ENCODE results near the gene MRPL55. TPM values are rescaled to one million over a fixed set of nuclear protein-coding genes. Genes with fewer than 3 reads are reported as not detected.

The MRPL55 gene
- total RNA-seq, 2 experiments from 2014 or later = 67.8 to 68.3 TPM

- DNase-seq (peak; percentile 1), ATAC-seq (no peak)
- ChIA-PET POLR2A (interaction anchor here (0.7 to 0.8 kb wide), 2 partner anchors 34 to 44 kb away, joined by 3 read pairs; no protein-coding TSS in a partner anchor), CTCF (no interaction called here)
- no peak overlapping the region for H3K27ac Mint-ChIP-seq
- intact Hi-C loops (cut with micrococcal nuclease) = no loop called here
- H3K4me3 Mint-ChIP-seq = no peak overlapping the region
- peaks cover 3% of the 10 kb centered on the region for H3K36me3 Mint-ChIP-seq (ENCODE audit: low read depth)
- no peak for TF ChIP-seq CTCF (IDR thresholded peaks at IDR 0.05)
- H3K4me1 Mint-ChIP-seq (ENCODE audit: low read depth) = peaks cover 6% of the 10 kb centered on the region
- no peaks in the 10 kb centered on the region for H3K27me3 Mint-ChIP-seq
- no peaks in the 10 kb centered on the region for H3K9me3 Mint-ChIP-seq
Observed at GRCh38 chr1:228075801-228076271, 33.3 kb downstream of the MRPL55 start.

- POLR2A ChIA-PET = no interaction called here
- no peak for ATAC-seq
- intact Hi-C loops (cut with micrococcal nuclease) = no loop called here
Observed at GRCh38 chr1:228074954-228075730, 34.0 kb downstream of the MRPL55 start.

DNA sequence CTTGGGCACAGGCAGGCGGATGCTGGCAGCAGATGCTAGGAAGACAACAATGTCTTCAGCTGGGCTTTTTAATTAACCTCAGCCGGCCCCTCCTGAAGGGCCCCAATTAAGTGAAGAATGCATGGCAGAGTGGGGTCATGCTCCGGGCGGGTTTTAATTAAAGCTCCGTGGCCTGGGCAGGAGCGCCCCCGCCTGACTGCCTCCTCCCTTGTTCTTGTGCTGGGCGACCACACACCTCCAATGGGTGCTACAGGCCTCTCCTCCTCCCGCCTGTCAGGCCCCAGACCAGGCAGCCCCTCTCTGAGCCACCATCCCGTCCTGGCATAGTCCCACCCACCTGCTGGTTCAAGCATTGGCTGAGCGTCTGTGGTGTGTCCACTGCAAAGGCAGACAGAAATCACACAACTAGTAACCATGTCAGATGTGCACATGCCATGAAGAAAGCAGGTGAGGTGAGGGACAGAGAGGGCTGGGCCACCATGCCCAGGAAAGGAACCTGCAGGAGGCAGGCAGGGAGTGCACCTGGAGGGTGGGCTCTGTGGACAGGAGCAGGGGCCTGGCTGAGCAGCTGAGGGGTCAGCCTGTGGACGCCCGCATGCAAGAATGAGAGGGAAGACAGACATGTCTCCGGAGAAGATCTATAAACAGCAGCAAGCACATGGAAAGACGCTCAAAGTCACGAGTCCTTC is 35.1 kb downstream of the MRPL55 start:
- CTCF ChIA-PET = interaction anchor here (1.5 kb wide), 1 partner anchor 70 kb away, joined by 6 read pairs; no protein-coding TSS in a partner anchor
- DNase-seq = peak; percentile 46
- intact Hi-C loops (cut with micrococcal nuclease) = no loop called here
- peak; percentile 50 for ATAC-seq
- H3K27ac Mint-ChIP-seq = no peak overlapping the region
- H3K36me3 Mint-ChIP-seq (ENCODE audit: low read depth) = no peaks in the 10 kb centered on the region
- H3K9me3 Mint-ChIP-seq = no peaks in the 10 kb centered on the region
- no peak overlapping the region for H3K4me3 Mint-ChIP-seq
- H3K27me3 Mint-ChIP-seq = no peaks in the 10 kb centered on the region
- TF ChIP-seq CTCF (IDR thresholded peaks at IDR 0.05) = no peak
- H3K4me1 Mint-ChIP-seq (ENCODE audit: low read depth) = peaks cover 3% of the 10 kb centered on the region
- POLR2A ChIA-PET = no interaction called here

More at GRCh38 chr1:228074954-228075730, 34.0 kb downstream of the MRPL55 start:
- DNase-seq = no peak
- CTCF ChIA-PET = no interaction called here
- Mint-ChIP-seq H3K27me3 (no peaks in the 10 kb centered on the region), H3K27ac (no peak overlapping the region), H3K4me1 (ENCODE audit: low read depth) (peaks cover 6% of the 10 kb centered on the region), H3K36me3 (ENCODE audit: low read depth) (peaks cover 3% of the 10 kb centered on the region), H3K9me3 (no peaks in the 10 kb centered on the region), H3K4me3 (no peak overlapping the region)
- no peak for TF ChIP-seq CTCF (IDR thresholded peaks at IDR 0.05)

- intact Hi-C loops (cut with micrococcal nuclease) = no loop called here
- H3K4me3 Mint-ChIP-seq = no peak overlapping the region
- H3K4me1 Mint-ChIP-seq (ENCODE audit: low read depth) = no peaks in the 10 kb centered on the region
- no peaks in the 10 kb centered on the region for H3K27me3 Mint-ChIP-seq
- ATAC-seq (no peak), DNase-seq (no peak)
- no peaks in the 10 kb centered on the region for H3K36me3 Mint-ChIP-seq (ENCODE audit: low read depth)
- ChIA-PET POLR2A (no interaction called here), CTCF (interaction anchor here (1.5 kb wide), 1 partner anchor 69 kb away, joined by 6 read pairs; no protein-coding TSS in a partner anchor)
- H3K27ac Mint-ChIP-seq = no peak overlapping the region
- H3K9me3 Mint-ChIP-seq = no peaks in the 10 kb centered on the region
- TF ChIP-seq CTCF (IDR thresholded peaks at IDR 0.05) = no peak
Observed at GRCh38 chr1:228073061-228073856, 35.8 kb downstream of the MRPL55 start.

Measured in activated CD8-positive, alpha-beta T cell treated with anti-CD3 and anti-CD28 coated beads for 36 hours (primary cell).